H9 (cell line): ENCODE data around the gene CYB5R2. TPM values are rescaled to one million over a fixed set of nuclear protein-coding genes. Genes with fewer than 3 reads are reported as not detected.

ENCODE experiments used
- DNase-seq: peaks from one replicate; pipeline ENCODE4 v3.0.0-alpha.2; 2017
- H2AFZ ChIP-seq: one replicate; pipeline ENCODE4 v1.6.1; 2013; ENCODE audit warnings: mild to moderate bottlenecking, low read length, control low read depth, moderate library complexity
- H2AK5ac ChIP-seq: 2 replicates; pipeline ENCODE4 v1.6.1; 2013; ENCODE audit warnings: low read length, control low read depth, mixed read lengths; ENCODE audit not compliant: insufficient read length
- H2BK120ac ChIP-seq: one replicate; pipeline ENCODE4 v1.6.1; 2013; ENCODE audit warnings: low read depth, mild to moderate bottlenecking, low read length, control low read depth, inconsistent platforms; ENCODE audit not compliant: poor library complexity, severe bottlenecking
- H2BK12ac ChIP-seq: 2 replicates; pipeline ENCODE4 v1.6.1; 2013; ENCODE audit warnings: low read length, control low read depth, mixed read lengths, low read depth; ENCODE audit not compliant: insufficient read length
- H2BK15ac ChIP-seq: 2 replicates; pipeline ENCODE4 v1.6.1; 2013; ENCODE audit warnings: low read depth, low read length, control low read depth
- H2BK20ac ChIP-seq: one replicate; pipeline ENCODE4 v1.6.1; 2013; ENCODE audit warnings: low read depth, mild to moderate bottlenecking, low read length, control low read depth, inconsistent platforms; ENCODE audit not compliant: poor library complexity, severe bottlenecking
- H2BK5ac ChIP-seq: 2 replicates; pipeline ENCODE4 v1.6.1; 2013; ENCODE audit warnings: low read length, control low read depth, mixed read lengths; ENCODE audit not compliant: insufficient read length
- H3K14ac ChIP-seq: 2 replicates; pipeline ENCODE4 v1.6.1; 2013; ENCODE audit warnings: low read length, control low read depth; ENCODE audit not compliant: insufficient read depth
- H3K18ac ChIP-seq: 2 replicates; pipeline ENCODE4 v1.6.1; 2013; ENCODE audit warnings: low read depth, mild to moderate bottlenecking, mixed read lengths, low read length, control low read depth; ENCODE audit not compliant: insufficient read length
- H3K23ac ChIP-seq: 2 replicates; pipeline ENCODE4 v1.6.1; 2013; ENCODE audit warnings: low read length, control low read depth, mixed read lengths, low read depth; ENCODE audit not compliant: insufficient read length
- H3K23me2 ChIP-seq: 2 replicates; pipeline ENCODE4 v1.6.1; 2013; ENCODE audit warnings: low read depth, mild to moderate bottlenecking, mixed read lengths, low read length, control low read depth; ENCODE audit not compliant: insufficient read length, poor library complexity, severe bottlenecking
- H3K27ac ChIP-seq: 2 replicates; pipeline ENCODE4 v1.5.1; 2013; ENCODE audit warnings: low read length, control low read depth, mixed read lengths, low read depth; ENCODE audit not compliant: insufficient read length
- H3K27me3 ChIP-seq: 2 replicates; pipeline ENCODE4 v1.6.1; 2013; ENCODE audit warnings: low read length, control low read depth, inconsistent platforms; ENCODE audit not compliant: insufficient read depth
- H3K4ac ChIP-seq: 2 replicates; pipeline ENCODE4 v1.6.1; 2013; ENCODE audit warnings: low read depth, mild to moderate bottlenecking, control low read depth, inconsistent platforms, low read length, moderate library complexity
- H3K4me1 ChIP-seq: 2 replicates; pipeline ENCODE4 v1.6.1; 2013; ENCODE audit warnings: low read length, control low read depth, inconsistent platforms; ENCODE audit not compliant: insufficient read depth
- H3K4me2 ChIP-seq: 2 replicates; pipeline ENCODE4 v1.6.1; 2013; ENCODE audit warnings: low read length, control low read depth, mixed read lengths; ENCODE audit not compliant: insufficient read length, insufficient read depth
- H3K56ac ChIP-seq: 2 replicates; pipeline ENCODE4 v1.6.1; 2013; ENCODE audit warnings: low read depth, mild to moderate bottlenecking, mixed read lengths, low read length, control low read depth; ENCODE audit not compliant: insufficient read length
- H3K79me1 ChIP-seq: 2 replicates; pipeline ENCODE4 v1.6.1; 2013; ENCODE audit warnings: low read depth, mild to moderate bottlenecking, moderate library complexity, low read length, control low read depth, inconsistent platforms; ENCODE audit not compliant: insufficient read depth, poor library complexity, severe bottlenecking
- H3K79me2 ChIP-seq: 2 replicates; pipeline ENCODE4 v1.6.1; 2013; ENCODE audit warnings: low read length, control low read depth, inconsistent platforms; ENCODE audit not compliant: insufficient read depth
- H3K9ac ChIP-seq: 2 replicates; pipeline ENCODE4 v1.6.1; 2013; ENCODE audit warnings: low read length, control low read depth, mixed read lengths; ENCODE audit not compliant: insufficient read length; ENCODE audit errors: extremely low read depth
- H3K9me3 ChIP-seq: one replicate; pipeline ENCODE4 v1.6.1; 2013; ENCODE audit warnings: low read depth, low read length, inconsistent platforms; ENCODE audit not compliant: control insufficient read depth
- H3T11ph ChIP-seq: one replicate; pipeline ENCODE4 v1.6.1; 2013; ENCODE audit warnings: mild to moderate bottlenecking, low read length, control low read depth, inconsistent platforms
- H4K20me1 ChIP-seq: one replicate; pipeline ENCODE4 v1.6.1; 2013; ENCODE audit not compliant: control insufficient read depth, insufficient read length, insufficient read depth
- H4K5ac ChIP-seq: 2 replicates; pipeline ENCODE4 v1.6.1; 2013; ENCODE audit warnings: low read depth, mild to moderate bottlenecking, mixed read lengths, low read length, control low read depth; ENCODE audit not compliant: insufficient read length
- H4K8ac ChIP-seq: replicated peaks from 2 replicates; pipeline ENCODE4 v1.6.1; 2013; ENCODE audit warnings: low read length, control low read depth, mixed read lengths, low read depth; ENCODE audit not compliant: insufficient read length
- H4K91ac ChIP-seq: 2 replicates; pipeline ENCODE4 v1.6.1; 2013; ENCODE audit warnings: low read depth, mild to moderate bottlenecking, moderate library complexity, mixed read lengths, low read length, control low read depth; ENCODE audit not compliant: insufficient read length
- H3K27ac Mint-ChIP-seq, 3 experiments: 2 replicates in 2 of 3; 3 replicates in 1 of 3; pipeline ENCODE4 v1.8.0; 2020 to 2021; ENCODE audit warnings: mixed read lengths in 3 of 3, mild to moderate bottlenecking in 1 of 3, moderate library complexity in 1 of 3
- H3K27me3 Mint-ChIP-seq: 2 replicates; pipeline ENCODE4 v1.8.0; 2021; ENCODE audit warnings: low read depth, mild to moderate bottlenecking, moderate library complexity, mixed read lengths
- H3K36me3 Mint-ChIP-seq, 3 experiments: 2 replicates in 2 of 3; 3 replicates in 1 of 3; pipeline ENCODE4 v1.8.0; 2020 to 2021; ENCODE audit warnings: low read depth in 3 of 3, mixed read lengths in 3 of 3; ENCODE audit not compliant: insufficient read depth in 1 of 3
- H3K4me1 Mint-ChIP-seq, 2 experiments: 2 replicates each; pipeline ENCODE4 v1.8.0; 2020; ENCODE audit warnings: mixed read lengths in 2 of 2
- H3K4me3 Mint-ChIP-seq, 2 experiments: 2 replicates in 1 of 2; 3 replicates in 1 of 2; pipeline ENCODE4 v1.8.0; 2020 to 2021; ENCODE audit warnings: mild to moderate bottlenecking in 2 of 2, mixed read lengths in 2 of 2, moderate library complexity in 1 of 2
- H3K9me3 Mint-ChIP-seq, 2 experiments: 2 replicates in 1 of 2; 3 replicates in 1 of 2; pipeline ENCODE4 v1.8.0; 2020; ENCODE audit warnings: mild to moderate bottlenecking in 2 of 2, mixed read lengths in 2 of 2, moderate library complexity in 1 of 2
- WGBS: extraction: QIAGEN DNeasy Blood & Tissue Kit; methylation state at CpG from one replicate; pipeline ENCODE4 v1.1.7; 2013; ENCODE audit warnings: missing lambda C conversion rate, low lambda C conversion rate, mixed read lengths; ENCODE audit not compliant: insufficient read length; ENCODE audit errors: extremely low coverage; 5-methylcytosine and 5-hydroxymethylcytosine counted together
- total RNA-seq: library from RNA; stranded (reverse); gene quantifications from 2 replicates; pipeline ENCODE4 v1.2.1, GENCODE V29; 2021
- TF ChIP-seq, protein P1 (sequence below): fragments of 200-600 bp; sonication (generic); conservative IDR thresholded peaks from 3 replicates; pipeline ENCODE4 v1.8.0; 2021; ENCODE audit warnings: antibody characterized with exemption, mild to moderate bottlenecking

Gene CYB5R2
- total RNA-seq, 1 experiment from 2014 or later: 44.5 TPM

GRCh38 chr11:7655253-7656217 is 17.8 kb downstream of the CYB5R2 start:
- Histone ChIP-seq H3K9ac (no peak overlapping the region), H2BK12ac (no peak overlapping the region), H3K56ac (no peak overlapping the region), H2BK20ac (no peak overlapping the region), H3K9me3 (no peaks in the 10 kb centered on the region), H3K23me2 (no peaks in the 10 kb centered on the region), H3K4ac (no peak overlapping the region), H4K20me1 (no peaks in the 10 kb centered on the region), H2BK120ac (no peak overlapping the region), H2BK15ac (no peak overlapping the region), H3K4me1 (no peaks in the 10 kb centered on the region), H3K18ac (no peak overlapping the region), H3K14ac (no peak overlapping the region), H3K4me2 (no peak overlapping the region), H3K79me1 (no peaks in the 10 kb centered on the region), H3K79me2 (no peaks in the 10 kb centered on the region), H2AK5ac (no peak overlapping the region), H4K91ac (no peak overlapping the region), H3K27ac (no peak overlapping the region), H2AFZ (no peak overlapping the region), H3K23ac (no peak overlapping the region), H3T11ph (no peak overlapping the region), H4K8ac (no peak overlapping the region), H2BK5ac (no peak overlapping the region), H4K5ac (no peak overlapping the region), H3K27me3 (no peaks in the 10 kb centered on the region)
- peaks cover 5 to 41% (median 18%) of the 10 kb centered on the region in 3 experiments for H3K36me3 Mint-ChIP-seq
- DNase-seq: no peak
- peaks cover 5 to 7% of the 10 kb centered on the region in 2 experiments for H3K4me1 Mint-ChIP-seq
- H3K27me3 Mint-ChIP-seq: no peaks in the 10 kb centered on the region
- H3K27ac Mint-ChIP-seq: no peak overlapping the region; a peak in 2 of 7 replicates
- no peaks in the 10 kb centered on the region for H3K9me3 Mint-ChIP-seq
- TF ChIP-seq, protein P1, sequence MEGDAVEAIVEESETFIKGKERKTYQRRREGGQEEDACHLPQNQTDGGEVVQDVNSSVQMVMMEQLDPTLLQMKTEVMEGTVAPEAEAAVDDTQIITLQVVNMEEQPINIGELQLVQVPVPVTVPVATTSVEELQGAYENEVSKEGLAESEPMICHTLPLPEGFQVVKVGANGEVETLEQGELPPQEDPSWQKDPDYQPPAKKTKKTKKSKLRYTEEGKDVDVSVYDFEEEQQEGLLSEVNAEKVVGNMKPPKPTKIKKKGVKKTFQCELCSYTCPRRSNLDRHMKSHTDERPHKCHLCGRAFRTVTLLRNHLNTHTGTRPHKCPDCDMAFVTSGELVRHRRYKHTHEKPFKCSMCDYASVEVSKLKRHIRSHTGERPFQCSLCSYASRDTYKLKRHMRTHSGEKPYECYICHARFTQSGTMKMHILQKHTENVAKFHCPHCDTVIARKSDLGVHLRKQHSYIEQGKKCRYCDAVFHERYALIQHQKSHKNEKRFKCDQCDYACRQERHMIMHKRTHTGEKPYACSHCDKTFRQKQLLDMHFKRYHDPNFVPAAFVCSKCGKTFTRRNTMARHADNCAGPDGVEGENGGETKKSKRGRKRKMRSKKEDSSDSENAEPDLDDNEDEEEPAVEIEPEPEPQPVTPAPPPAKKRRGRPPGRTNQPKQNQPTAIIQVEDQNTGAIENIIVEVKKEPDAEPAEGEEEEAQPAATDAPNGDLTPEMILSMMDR: no peak
- no peak overlapping the region for H3K4me3 Mint-ChIP-seq
- WGBS: no CpG with 5 or more reads among the region's 14 CpGs
